Measurements from ENCODE around the gene CCDC68.
"Not testable (repeated sequence)": the region's sequence is repeated elsewhere in the genome, so short reads cannot be mapped to it uniquely, and the experiment has no call there.

The CCDC68 gene

DNA sequence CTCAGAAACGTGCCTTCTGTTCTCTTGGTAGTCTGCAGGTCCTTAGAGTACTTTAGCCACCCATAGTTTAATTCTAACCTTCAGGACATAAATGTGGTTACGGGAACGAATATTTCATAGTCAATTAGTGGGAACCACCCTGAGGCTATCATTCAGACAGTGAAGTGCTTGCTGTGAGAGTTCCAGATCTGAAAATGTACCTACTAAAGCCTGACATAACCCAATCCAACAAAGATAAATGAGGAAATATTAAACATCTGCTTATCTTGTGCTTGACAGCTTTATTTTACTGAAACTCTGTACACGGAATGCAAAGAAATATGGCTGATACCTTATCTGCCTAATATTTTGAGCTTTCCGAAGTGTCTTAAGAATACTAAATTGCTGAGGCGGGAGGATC, 88.0 kb downstream of the CCDC68 start:
- ChIA-PET CTCF (no interaction called here), POLR2A (no interaction called here)
- TF ChIP-seq, protein P1, sequence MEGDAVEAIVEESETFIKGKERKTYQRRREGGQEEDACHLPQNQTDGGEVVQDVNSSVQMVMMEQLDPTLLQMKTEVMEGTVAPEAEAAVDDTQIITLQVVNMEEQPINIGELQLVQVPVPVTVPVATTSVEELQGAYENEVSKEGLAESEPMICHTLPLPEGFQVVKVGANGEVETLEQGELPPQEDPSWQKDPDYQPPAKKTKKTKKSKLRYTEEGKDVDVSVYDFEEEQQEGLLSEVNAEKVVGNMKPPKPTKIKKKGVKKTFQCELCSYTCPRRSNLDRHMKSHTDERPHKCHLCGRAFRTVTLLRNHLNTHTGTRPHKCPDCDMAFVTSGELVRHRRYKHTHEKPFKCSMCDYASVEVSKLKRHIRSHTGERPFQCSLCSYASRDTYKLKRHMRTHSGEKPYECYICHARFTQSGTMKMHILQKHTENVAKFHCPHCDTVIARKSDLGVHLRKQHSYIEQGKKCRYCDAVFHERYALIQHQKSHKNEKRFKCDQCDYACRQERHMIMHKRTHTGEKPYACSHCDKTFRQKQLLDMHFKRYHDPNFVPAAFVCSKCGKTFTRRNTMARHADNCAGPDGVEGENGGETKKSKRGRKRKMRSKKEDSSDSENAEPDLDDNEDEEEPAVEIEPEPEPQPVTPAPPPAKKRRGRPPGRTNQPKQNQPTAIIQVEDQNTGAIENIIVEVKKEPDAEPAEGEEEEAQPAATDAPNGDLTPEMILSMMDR (IDR thresholded peaks at IDR 0.05; ENCODE audit: control extremely low read depth, extremely low read depth, low read depth, missing control alignments) = no peak
- DNase-seq (ENCODE audit: extremely low spot score) = no peak

DNA sequence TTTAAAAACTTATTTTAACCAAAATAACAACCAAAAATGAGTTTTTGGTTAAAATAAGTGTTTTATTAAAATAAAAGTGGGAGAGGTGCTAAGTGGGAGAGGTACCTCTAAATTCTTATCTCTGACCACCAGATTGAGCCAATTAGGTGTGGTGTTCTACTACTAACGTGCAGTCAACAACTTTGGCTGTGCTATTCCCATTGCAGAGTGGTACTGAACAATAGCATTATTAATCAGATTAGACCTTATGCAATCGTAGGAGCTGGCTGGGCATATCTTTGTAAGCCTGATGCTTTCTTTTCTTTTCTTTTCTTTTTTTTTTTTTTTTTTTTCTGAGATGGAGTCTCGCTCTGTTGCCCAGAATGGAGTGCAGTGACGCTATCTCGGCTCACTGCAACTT, 92.1 kb downstream of the CCDC68 start:
- CTCF ChIA-PET = no interaction called here
- POLR2A ChIA-PET = no interaction called here
- no peak for DNase-seq (ENCODE audit: extremely low spot score)
- TF ChIP-seq, protein P1 (IDR thresholded peaks at IDR 0.05; ENCODE audit: control extremely low read depth, extremely low read depth, low read depth, missing control alignments) = no peak

DNA sequence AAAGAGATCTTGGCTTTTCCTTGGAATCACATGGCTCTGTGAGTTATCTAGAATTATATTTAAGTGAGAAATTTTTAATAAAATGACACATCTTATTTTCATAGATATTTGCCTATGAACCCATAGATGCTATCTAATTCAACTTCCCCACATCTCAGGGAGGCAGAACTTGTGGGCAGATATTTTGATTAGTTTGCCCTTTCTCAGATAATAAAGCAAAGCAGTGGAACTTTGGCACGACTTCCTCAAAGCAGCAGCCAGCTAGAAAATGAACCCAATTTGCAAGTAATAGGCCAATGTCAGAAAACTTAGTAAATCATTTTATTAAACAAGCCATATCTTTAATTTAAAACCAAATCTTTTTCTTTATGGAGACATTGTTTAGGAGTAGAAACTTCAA, 98.3 kb downstream of the CCDC68 start:
- ChIA-PET CTCF (no interaction called here), POLR2A (no interaction called here)
- TF ChIP-seq, protein P1 (IDR thresholded peaks at IDR 0.05; ENCODE audit: control extremely low read depth, extremely low read depth, low read depth, missing control alignments) = no peak
- no peak for DNase-seq (ENCODE audit: extremely low spot score)

- POLR2A ChIA-PET = no interaction called here
- CTCF ChIA-PET = interaction anchor here (1.1 kb wide), 1 partner anchor 25 kb away, joined by 4 read pairs; no protein-coding TSS in a partner anchor
- TF ChIP-seq, protein P1 (IDR thresholded peaks at IDR 0.05; ENCODE audit: control extremely low read depth, extremely low read depth, low read depth, missing control alignments) = no peak
- no peak for DNase-seq (ENCODE audit: extremely low spot score)
Observed at GRCh38 chr18:54859667-54860421, 99.4 kb downstream of the CCDC68 start.

DNA sequence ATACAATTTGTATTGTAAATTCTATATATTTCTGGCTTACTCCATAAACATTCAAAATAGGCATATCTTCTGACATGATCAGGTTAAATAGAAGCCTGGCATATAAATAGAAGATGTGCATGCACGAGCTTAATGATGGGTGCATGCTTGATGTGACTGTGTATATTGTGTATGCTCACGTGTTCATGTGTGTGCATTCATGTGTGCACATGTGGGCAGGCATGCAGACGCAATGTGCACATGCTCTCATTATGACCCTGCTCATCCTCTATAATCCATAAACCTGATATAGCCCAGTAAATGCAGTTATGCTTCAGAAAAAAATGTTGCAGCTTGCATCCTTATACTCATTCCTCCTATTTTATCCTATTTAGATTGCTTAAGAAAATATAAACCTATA, 101.8 kb downstream of the CCDC68 start:
- ChIA-PET CTCF (no interaction called here), POLR2A (no interaction called here)
- TF ChIP-seq, protein P1 (IDR thresholded peaks at IDR 0.05; ENCODE audit: control extremely low read depth, extremely low read depth, low read depth, missing control alignments) = no peak
- no peak for DNase-seq (ENCODE audit: extremely low spot score)

DNA sequence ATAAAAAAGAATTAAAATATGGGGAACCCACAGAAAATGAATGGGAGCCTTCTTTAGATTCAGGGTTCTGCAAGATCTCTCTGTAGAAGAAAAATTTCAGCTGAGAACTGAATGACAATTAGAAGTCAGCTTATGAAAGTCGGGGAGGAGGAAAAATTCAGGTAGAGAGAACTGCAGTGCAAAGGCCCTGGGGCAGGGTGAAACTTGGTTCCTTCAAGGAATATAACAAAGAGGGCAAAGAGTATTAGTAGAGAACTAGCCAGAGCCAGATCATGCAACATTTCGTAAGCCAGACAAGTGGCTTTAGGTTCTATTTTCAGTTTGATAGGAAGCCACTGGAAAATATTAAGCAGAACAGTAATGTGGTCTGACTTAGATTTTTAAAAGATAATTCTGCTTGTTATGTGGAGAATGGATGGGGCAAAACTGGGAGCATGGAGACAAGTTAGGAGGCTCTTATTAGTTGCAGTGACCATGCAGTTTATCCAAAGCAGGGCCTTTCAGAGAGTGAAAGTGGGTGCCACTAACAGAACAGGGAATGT, 103.1 kb downstream of the CCDC68 start:
- POLR2A ChIA-PET = no interaction called here
- CTCF ChIA-PET = interaction anchor here (1.1 to 1.6 kb wide), 3 partner anchors 8 to 26 kb away, joined by 3 read pairs; no protein-coding TSS in a partner anchor
- TF ChIP-seq, protein P1 (IDR thresholded peaks at IDR 0.05; ENCODE audit: control extremely low read depth, extremely low read depth, low read depth, missing control alignments) = no peak
- no peak for DNase-seq (ENCODE audit: extremely low spot score)

DNA sequence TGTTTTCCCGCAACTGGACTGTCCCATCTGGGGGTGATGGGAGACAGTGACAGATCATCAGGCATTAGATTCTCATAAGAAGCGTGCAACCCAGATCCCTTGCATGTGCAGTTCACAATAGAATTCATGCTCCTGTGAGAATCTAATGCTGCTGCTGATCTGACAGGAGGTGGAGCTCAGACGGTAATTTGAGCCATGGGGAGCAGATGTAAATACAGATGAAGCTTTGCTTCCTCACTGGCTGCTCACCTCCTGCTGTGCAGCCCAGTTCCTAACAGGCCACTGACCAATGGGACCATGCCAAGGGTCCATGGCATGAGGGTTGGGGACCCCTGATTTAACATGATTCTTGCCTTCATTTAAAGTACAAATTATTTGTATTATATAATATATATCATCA, 104.2 kb downstream of the CCDC68 start:
- DNase-seq (ENCODE audit: extremely low spot score); POLR2A ChIA-PET: not testable (repeated sequence)
- CTCF ChIA-PET = interaction anchor here (1.3 to 1.6 kb wide), 2 partner anchors 14 to 25 kb away, joined by 3 read pairs; no protein-coding TSS in a partner anchor

All from GM10248 (cell line).